Mesenchymal stem cell (in vitro differentiated cells and primary cell): Measurements from ENCODE around the gene APEH.

Source experiments
- DNase-seq: peaks from one replicate; pipeline ENCODE4 v3.0.0-alpha.2; 2013
- H2AFZ ChIP-seq: one replicate; pipeline ENCODE4 v1.6.1; 2013; ENCODE audit warnings: low read depth, mild to moderate bottlenecking, control low read depth, inconsistent platforms, low read length, moderate library complexity
- H2AK5ac ChIP-seq: 2 replicates; pipeline ENCODE4 v1.6.1; 2013; ENCODE audit warnings: low read length, moderate library complexity, mild to moderate bottlenecking, inconsistent platforms; ENCODE audit not compliant: severe bottlenecking
- H2BK120ac ChIP-seq: one replicate; pipeline ENCODE4 v1.6.1; 2013; ENCODE audit warnings: low read depth, mild to moderate bottlenecking, inconsistent platforms, low read length, moderate library complexity
- H2BK12ac ChIP-seq, 2 experiments: one replicate each; pipeline ENCODE4 v1.6.1; 2013; ENCODE audit warnings: inconsistent platforms in 2 of 2, low read length in 2 of 2, mild to moderate bottlenecking in 2 of 2, moderate library complexity in 2 of 2, control low read depth in 1 of 2
- H2BK15ac ChIP-seq: one replicate; pipeline ENCODE4 v1.6.1; 2013; ENCODE audit warnings: mild to moderate bottlenecking, low read depth, inconsistent platforms; ENCODE audit not compliant: poor library complexity, severe bottlenecking
- H2BK5ac ChIP-seq: 2 replicates; pipeline ENCODE4 v1.6.1; 2013; ENCODE audit warnings: low read depth, mild to moderate bottlenecking, low read length, control low read depth, inconsistent platforms; ENCODE audit not compliant: poor library complexity, severe bottlenecking
- H3K14ac ChIP-seq, 2 experiments: one replicate each; pipeline ENCODE4 v1.6.1; 2013; ENCODE audit warnings: inconsistent platforms in 2 of 2, low read length in 2 of 2, control low read depth in 1 of 2, mild to moderate bottlenecking in 1 of 2, moderate library complexity in 1 of 2
- H3K18ac ChIP-seq, 2 experiments: one replicate each; pipeline ENCODE4 v1.6.1; 2013; ENCODE audit warnings: inconsistent platforms in 2 of 2, low read length in 2 of 2, control low read depth in 1 of 2, low read depth in 1 of 2, mild to moderate bottlenecking in 1 of 2
- H3K23ac ChIP-seq, 2 experiments: one replicate each; pipeline ENCODE4 v1.6.1; 2013; ENCODE audit warnings: inconsistent platforms in 2 of 2, low read length in 2 of 2, mild to moderate bottlenecking in 2 of 2, moderate library complexity in 2 of 2, control low read depth in 1 of 2
- H3K27ac ChIP-seq: 2 replicates; pipeline ENCODE4 v1.5.1; 2013; ENCODE audit warnings: mild to moderate bottlenecking, moderate library complexity, low read length, control low read depth, inconsistent platforms; ENCODE audit not compliant: poor library complexity, severe bottlenecking
- H3K27me3 ChIP-seq, 2 experiments: 2 replicates each; pipeline versions ENCODE4 v1.6.1 to v1.7.0; 2013; ENCODE audit warnings: low read length in 2 of 2, mild to moderate bottlenecking in 2 of 2, moderate library complexity in 2 of 2, control low read depth in 1 of 2, inconsistent platforms in 1 of 2; ENCODE audit not compliant: control insufficient read depth in 1 of 2, insufficient read depth in 1 of 2
- H3K36me3 ChIP-seq, 2 experiments: 2 replicates each; pipeline versions ENCODE4 v1.6.1 to v1.7.0; 2013; ENCODE audit warnings: low read length in 2 of 2, control low read depth in 1 of 2, inconsistent platforms in 1 of 2, low read depth in 1 of 2, mild to moderate bottlenecking in 1 of 2; ENCODE audit not compliant: insufficient read depth in 2 of 2, control insufficient read depth in 1 of 2
- H3K4ac ChIP-seq, 2 experiments: one replicate each; pipeline ENCODE4 v1.6.1; 2013; ENCODE audit warnings: inconsistent platforms in 2 of 2, low read length in 2 of 2, mild to moderate bottlenecking in 2 of 2, moderate library complexity in 2 of 2, control low read depth in 1 of 2, low read depth in 1 of 2
- H3K4me1 ChIP-seq: 2 replicates; pipeline ENCODE4 v1.6.1; 2013; ENCODE audit warnings: low read depth, low read length, control low read depth; ENCODE audit not compliant: control insufficient read depth, insufficient read depth
- H3K4me2 ChIP-seq: 2 replicates; pipeline ENCODE4 v1.6.1; 2013; ENCODE audit warnings: low read length, mild to moderate bottlenecking, inconsistent platforms; ENCODE audit not compliant: poor library complexity, severe bottlenecking
- H3K4me3 ChIP-seq, 2 experiments: 2 replicates each; pipeline versions ENCODE4 v1.5.1 to v1.7.0; 2013; ENCODE audit warnings: low read length in 2 of 2, mild to moderate bottlenecking in 2 of 2, control low read depth in 1 of 2, low read depth in 1 of 2; ENCODE audit not compliant: insufficient read depth in 1 of 2
- H3K79me1 ChIP-seq: replicated peaks from 2 replicates; pipeline ENCODE4 v1.6.1; 2013; ENCODE audit warnings: mild to moderate bottlenecking, control low read depth, low read length, inconsistent platforms; ENCODE audit not compliant: poor library complexity, severe bottlenecking
- H3K9ac ChIP-seq: 2 replicates; pipeline ENCODE4 v1.7.0; 2013; ENCODE audit warnings: mild to moderate bottlenecking, low read length, moderate library complexity
- H3K9me3 ChIP-seq: 2 replicates; pipeline ENCODE4 v1.7.0; 2013; ENCODE audit warnings: mild to moderate bottlenecking, low read length; ENCODE audit not compliant: control insufficient read depth
- H4K8ac ChIP-seq: one replicate; pipeline ENCODE4 v1.6.1; 2013; ENCODE audit warnings: inconsistent platforms, mild to moderate bottlenecking, low read length, moderate library complexity
- H4K91ac ChIP-seq: one replicate; pipeline ENCODE4 v1.6.1; 2013; ENCODE audit warnings: mild to moderate bottlenecking, low read length, inconsistent platforms
- WGBS: methylation state at CpG from one replicate; pipeline ENCODE4 v1.1.7; 2013; ENCODE audit warnings: mixed read lengths; 5-methylcytosine and 5-hydroxymethylcytosine counted together

Gene APEH

GRCh38 chr3:49655731-49656285, 18.3 kb upstream of the APEH start:
- Histone ChIP-seq H3K9me3 (no peaks in the 10 kb centered on the region), H3K4ac (no peak overlapping the region), H3K27ac (no peak overlapping the region), H4K8ac (no peak overlapping the region), H2BK15ac (no peak overlapping the region), H2AFZ (no peak overlapping the region), H3K9ac (no peak overlapping the region), H2BK5ac (no peak overlapping the region), H3K4me2 (no peak overlapping the region), H3K36me3 (no peaks in the 10 kb centered on the region), H3K27me3 (peaks cover 4 to 74% of the 10 kb centered on the region in 2 experiments), H2AK5ac (no peak overlapping the region), H3K23ac (no peak overlapping the region), H3K4me1 (no peaks in the 10 kb centered on the region), H3K4me3 (no peak overlapping the region), H2BK120ac (no peak overlapping the region), H3K18ac (no peak overlapping the region), H3K14ac (no peak overlapping the region), H3K79me1 (no peaks in the 10 kb centered on the region), H4K91ac (no peak overlapping the region), H2BK12ac (no peak overlapping the region)
- no peak for DNase-seq
- 95% methylated on average over 19 of the region's 19 CpGs for WGBS

DNA sequence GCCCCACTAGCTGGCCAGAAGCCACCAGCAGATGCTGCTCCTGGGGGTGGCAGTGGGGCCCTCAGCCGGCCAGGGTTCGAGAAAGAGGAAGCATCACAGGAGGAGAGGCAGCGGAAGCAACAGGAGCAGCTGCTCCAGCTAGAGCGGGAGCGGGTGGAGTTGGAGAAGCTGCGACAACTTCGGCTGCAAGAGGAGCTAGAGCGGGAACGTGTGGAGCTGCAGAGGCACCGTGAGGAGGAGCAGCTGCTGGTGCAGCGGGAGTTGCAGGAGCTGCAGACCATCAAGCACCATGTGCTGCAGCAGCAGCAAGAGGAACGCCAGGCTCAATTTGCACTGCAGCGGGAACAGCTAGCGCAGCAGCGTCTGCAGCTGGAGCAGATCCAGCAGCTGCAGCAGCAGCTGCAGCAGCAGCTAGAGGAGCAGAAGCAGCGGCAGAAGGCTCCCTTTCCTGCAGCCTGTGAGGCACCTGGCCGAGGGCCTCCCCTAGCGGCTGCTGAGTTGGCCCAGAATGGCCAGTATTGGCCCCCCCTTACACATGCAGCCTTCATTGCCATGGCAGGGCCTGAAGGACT, 17.5 kb upstream of the APEH start:
- H3K9me3 ChIP-seq, result no peaks in the 10 kb centered on the region
- no peak overlapping the region for H2BK5ac ChIP-seq
- no peak overlapping the region for H4K8ac ChIP-seq
- no peak overlapping the region for H2AK5ac ChIP-seq
- 86% methylated on average over 18 of the region's 18 CpGs for WGBS
- no peak overlapping the region for H3K14ac ChIP-seq
- no peak overlapping the region for H3K9ac ChIP-seq
- peaks cover 4 to 70% of the 10 kb centered on the region in 2 experiments for H3K27me3 ChIP-seq
- no peak overlapping the region for H2BK120ac ChIP-seq
- H3K36me3 ChIP-seq, result no peaks in the 10 kb centered on the region
- no peak overlapping the region for H2AFZ ChIP-seq
- no peak overlapping the region for H3K23ac ChIP-seq
- no peak for DNase-seq
- H2BK15ac ChIP-seq, result no peak overlapping the region
- no peak overlapping the region for H3K27ac ChIP-seq
- peaks cover 2% of the 10 kb centered on the region for H3K4me1 ChIP-seq
- no peak overlapping the region for H3K4me2 ChIP-seq
- no peak overlapping the region for H3K4me3 ChIP-seq
- H3K18ac ChIP-seq, result no peak overlapping the region
- H4K91ac ChIP-seq, result no peak overlapping the region
- no peak overlapping the region for H2BK12ac ChIP-seq
- no peak overlapping the region for H3K4ac ChIP-seq
- no peaks in the 10 kb centered on the region for H3K79me1 ChIP-seq

- H3K4me1 ChIP-seq, result peaks cover 2% of the 10 kb centered on the region
- H3K14ac ChIP-seq, result no peak overlapping the region
- no peak for DNase-seq
- no peak overlapping the region for H2BK120ac ChIP-seq
- H3K9ac ChIP-seq, result no peak overlapping the region
- H3K4me3 ChIP-seq, result no peak overlapping the region
- no peak overlapping the region for H4K8ac ChIP-seq
- H2BK15ac ChIP-seq, result no peak overlapping the region
- H3K79me1 ChIP-seq, result no peaks in the 10 kb centered on the region
- H3K4me2 ChIP-seq, result no peak overlapping the region
- H4K91ac ChIP-seq, result no peak overlapping the region
- no peak overlapping the region for H3K23ac ChIP-seq
- H2BK12ac ChIP-seq, result no peak overlapping the region
- H3K18ac ChIP-seq, result no peak overlapping the region
- H3K4ac ChIP-seq, result no peak overlapping the region
- WGBS, result 91% methylated on average over 36 of the region's 36 CpGs
- no peak overlapping the region for H2BK5ac ChIP-seq
- H3K36me3 ChIP-seq, result no peaks in the 10 kb centered on the region
- no peak overlapping the region for H2AK5ac ChIP-seq
- no peak overlapping the region for H2AFZ ChIP-seq
- no peaks in the 10 kb centered on the region for H3K9me3 ChIP-seq
- H3K27ac ChIP-seq, result no peak overlapping the region
- peaks cover 4 to 74% of the 10 kb centered on the region in 2 experiments for H3K27me3 ChIP-seq
These were observed 16.8 kb upstream of the APEH start for GRCh38 chr3:49657208-49657915.

- no peak overlapping the region for H4K91ac ChIP-seq
- H2BK120ac ChIP-seq, result no peak overlapping the region
- no peak overlapping the region for H3K4me3 ChIP-seq
- H3K27ac ChIP-seq, result no peak overlapping the region
- H2BK5ac ChIP-seq, result no peak overlapping the region
- H3K4me1 ChIP-seq, result peaks cover 2% of the 10 kb centered on the region
- no peak overlapping the region for H2BK12ac ChIP-seq
- no peak overlapping the region for H4K8ac ChIP-seq
- H2BK15ac ChIP-seq, result no peak overlapping the region
- H3K36me3 ChIP-seq, result no peaks in the 10 kb centered on the region
- no peak overlapping the region for H3K4ac ChIP-seq
- H3K9ac ChIP-seq, result no peak overlapping the region
- H2AFZ ChIP-seq, result no peak overlapping the region
- no peak overlapping the region for H3K23ac ChIP-seq
- 86% methylated on average over 2 of the region's 2 CpGs for WGBS
- no peaks in the 10 kb centered on the region for H3K79me1 ChIP-seq
- H3K9me3 ChIP-seq, result no peaks in the 10 kb centered on the region
- no peak overlapping the region for H3K18ac ChIP-seq
- H3K27me3 ChIP-seq, result peaks cover 4 to 76% of the 10 kb centered on the region in 2 experiments
- no peak overlapping the region for H3K4me2 ChIP-seq
- no peak overlapping the region for H3K14ac ChIP-seq
- no peak for DNase-seq
- H2AK5ac ChIP-seq, result no peak overlapping the region
These were observed 15.4 kb upstream of the APEH start for GRCh38 chr3:49658711-49659110.
